GM19372 (cell line): ENCODE data around the gene EXOC6B.

Experiments
- ATAC-seq: cut with Tn5 transposase; IDR thresholded peaks from one replicate; pipeline ENCODE4 v1.9.1; 2021; ENCODE audit warnings: mild to moderate bottlenecking, low read depth, moderate library complexity; ENCODE audit not compliant: unreplicated experiment

EXOC6B gene

DNA sequence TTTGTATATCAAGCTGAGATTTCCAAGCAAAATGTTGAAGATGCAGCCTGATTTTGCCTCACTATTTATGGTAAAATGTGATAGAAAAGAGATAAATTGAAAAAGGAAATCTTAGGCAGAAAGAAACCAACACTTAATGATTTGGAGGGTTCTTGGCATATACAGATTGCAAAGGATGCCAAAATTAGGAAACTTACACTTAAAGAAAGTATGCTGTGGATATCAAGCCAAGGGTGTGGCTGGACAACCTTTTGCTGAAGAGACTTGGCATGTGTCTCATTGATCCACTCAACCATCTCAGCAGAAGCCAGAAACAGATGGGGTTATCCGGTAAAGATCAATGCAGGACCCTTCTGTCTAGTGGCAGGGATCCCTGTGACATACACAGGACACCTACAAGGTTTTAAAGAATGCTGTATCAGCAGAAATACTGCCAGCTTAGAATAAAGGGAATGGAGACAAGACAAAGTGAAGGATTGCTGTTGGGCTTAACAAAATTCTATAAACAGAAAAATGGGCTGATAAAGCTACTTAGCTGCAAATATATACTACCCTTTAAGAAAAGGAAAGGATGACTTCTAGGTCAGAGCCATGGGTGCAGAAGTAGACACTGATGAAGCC, 570.9 kb downstream of the EXOC6B start:
- ATAC-seq = no peak

DNA sequence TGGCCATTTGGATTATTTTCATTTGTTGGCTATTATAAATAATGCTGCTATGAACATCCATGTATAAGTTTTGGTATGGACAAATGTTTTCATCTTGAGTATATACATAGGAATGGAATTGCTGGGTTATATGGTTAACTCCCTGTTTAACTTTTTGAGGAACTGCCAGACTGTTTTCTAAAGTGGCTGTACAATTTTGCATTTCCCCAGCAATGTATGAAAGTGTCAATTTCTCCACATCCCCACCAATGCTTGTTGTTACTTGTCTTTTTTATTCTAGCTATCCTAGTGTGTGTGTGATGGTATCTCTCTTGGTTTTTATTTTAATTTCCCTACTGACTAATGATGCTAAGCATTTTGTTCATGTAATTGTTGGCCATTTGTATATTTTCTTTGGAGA, 587.5 kb downstream of the EXOC6B start:
- ATAC-seq = no peak

GRCh38 chr2:72237549-72237948, 588.3 kb downstream of the EXOC6B start:
- no peak for ATAC-seq

GRCh38 chr2:72236445-72237067, 589.3 kb downstream of the EXOC6B start:
- no peak for ATAC-seq

DNA sequence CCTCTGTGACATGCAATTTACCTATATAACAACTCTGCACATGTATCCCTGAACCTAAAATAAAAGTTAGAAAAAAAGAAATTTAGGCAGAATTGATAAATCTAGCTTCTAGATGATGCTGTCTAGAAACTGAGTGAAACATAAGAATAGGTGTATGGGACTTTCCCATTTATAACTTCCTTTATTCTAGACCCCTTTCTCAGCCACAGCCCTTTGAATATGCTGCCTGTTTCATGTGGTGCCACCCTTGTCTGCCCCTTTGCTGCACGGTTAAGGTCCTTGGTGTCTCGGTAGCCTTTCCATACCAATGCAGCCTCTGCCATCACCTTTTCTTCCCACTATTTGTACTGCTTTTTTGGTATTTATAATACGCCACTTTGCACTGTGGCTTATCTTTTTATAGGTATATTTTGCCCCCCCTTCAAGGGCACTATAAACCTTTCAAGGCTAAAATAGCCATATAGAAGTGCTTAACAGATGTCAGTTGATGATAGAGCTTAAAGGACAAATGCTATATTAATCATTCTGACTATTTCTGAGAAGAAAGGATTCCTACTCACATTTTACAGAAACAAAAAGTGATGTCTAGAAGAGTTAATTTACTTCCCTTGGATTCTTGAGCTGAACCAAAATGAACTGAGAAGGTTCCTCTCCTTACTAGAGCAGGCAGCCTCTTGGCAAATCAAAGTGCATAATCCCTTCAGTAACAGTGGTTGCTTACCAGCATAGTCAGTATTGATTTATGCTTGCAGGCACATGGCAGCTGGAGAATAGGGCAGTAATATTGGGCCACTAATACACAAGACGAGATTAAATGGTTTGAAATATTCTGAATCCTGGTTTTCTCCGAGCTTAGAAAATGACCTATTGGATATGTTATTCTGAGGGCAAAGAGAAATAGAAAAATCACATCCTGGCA, 590.1 kb downstream of the EXOC6B start:
- no peak for ATAC-seq

DNA sequence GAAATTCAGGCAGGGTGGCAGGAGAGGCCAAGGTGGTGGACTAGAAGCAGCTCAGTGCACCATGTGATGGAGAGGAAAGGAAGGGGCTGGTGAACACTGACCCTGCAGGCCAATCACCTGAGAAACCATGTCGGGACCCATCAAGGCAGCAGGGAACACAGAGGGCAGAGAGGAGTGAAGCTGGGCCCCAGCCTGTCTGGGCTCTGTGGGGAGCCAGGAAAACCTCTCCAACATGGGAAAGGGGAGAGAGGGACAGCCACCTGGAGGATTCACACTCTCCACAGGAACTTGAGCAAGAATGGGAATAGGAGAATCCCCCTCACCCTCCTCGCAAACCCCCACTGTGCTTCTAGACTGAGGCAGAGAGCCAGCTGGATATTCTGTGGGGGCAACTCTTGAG, 592.6 kb downstream of the EXOC6B start:
- no peak for ATAC-seq

- no peak for ATAC-seq
Measured at GRCh38 chr2:72222829-72223564, 602.8 kb downstream of the EXOC6B start.

GRCh38 chr2:72220170-72220569, 605.7 kb downstream of the EXOC6B start:
- ATAC-seq = no peak

DNA sequence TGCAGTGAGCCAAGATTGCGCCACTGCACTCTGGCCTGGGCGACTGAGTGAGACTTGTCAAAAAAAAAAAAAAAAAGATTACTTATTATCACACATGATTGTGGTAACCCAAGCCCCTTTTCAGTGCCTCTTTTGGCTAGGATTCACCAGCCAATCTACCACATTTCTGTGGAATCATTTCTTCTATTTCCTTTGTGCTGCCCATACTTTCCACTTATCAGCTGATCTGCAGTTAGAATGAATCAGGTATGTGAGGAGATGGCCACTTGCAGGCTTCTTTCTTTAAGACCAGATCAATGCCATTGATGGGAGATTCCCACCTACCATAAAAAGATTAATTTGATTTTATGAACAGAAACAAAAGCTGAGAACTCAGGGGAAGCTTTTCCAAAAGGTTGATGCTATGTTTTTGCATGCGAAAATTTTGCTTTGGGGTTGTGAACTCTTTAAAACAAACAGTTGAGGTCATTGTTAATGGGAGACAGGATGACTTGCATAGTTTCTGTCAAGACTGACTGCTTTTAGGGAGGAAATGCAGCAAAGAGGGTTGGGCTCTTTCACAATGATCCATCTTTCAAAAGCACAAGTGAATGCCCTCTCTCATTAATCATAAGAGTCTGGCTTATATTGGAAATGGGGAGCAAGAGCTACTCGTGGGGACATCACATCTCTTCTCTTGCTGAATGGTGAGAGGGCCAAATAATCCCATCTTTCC, 611.2 kb downstream of the EXOC6B start:
- ATAC-seq = no peak

GRCh38 chr2:72212486-72212855, 613.4 kb downstream of the EXOC6B start:
- no peak for ATAC-seq

DNA sequence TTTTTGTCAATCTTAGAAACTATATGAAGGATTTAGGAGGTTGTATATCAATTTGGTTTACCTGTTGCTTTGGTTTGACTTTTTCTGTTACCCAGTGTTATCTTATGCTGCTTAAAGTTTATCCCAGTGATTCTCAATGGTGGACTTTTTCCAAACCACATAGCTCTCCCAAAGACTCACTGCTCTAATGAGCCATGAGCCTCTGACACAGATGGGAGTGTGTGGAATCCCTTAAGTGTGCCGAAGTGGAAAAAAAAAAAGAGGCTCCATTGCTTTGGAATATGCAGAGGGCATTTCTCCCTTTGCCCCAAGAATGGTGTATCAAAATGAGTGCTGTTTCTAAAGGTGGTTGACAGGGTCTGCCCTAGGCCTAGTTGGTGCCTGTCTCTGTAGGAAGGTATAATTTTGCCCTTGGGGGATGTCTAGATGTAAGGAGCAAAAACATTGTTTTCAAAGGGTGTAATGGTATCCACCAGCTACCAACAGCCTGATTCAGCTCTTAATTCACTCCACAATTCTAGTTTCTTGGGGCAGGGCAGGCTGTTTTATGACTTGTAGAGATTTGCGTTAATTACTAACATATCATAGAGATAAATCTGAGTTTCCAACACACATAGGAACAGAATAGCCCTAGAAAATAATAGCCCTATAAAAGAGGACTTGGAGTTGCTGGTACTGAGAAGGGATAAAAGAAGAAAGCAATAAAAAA, 613.9 kb downstream of the EXOC6B start:
- ATAC-seq = no peak

- no peak for ATAC-seq
Measured at GRCh38 chr2:72211350-72211749, 614.5 kb downstream of the EXOC6B start.

- no peak for ATAC-seq
Measured at GRCh38 chr2:72210470-72210869, 615.4 kb downstream of the EXOC6B start.

- no peak for ATAC-seq
Measured at GRCh38 chr2:72208225-72208624, 617.6 kb downstream of the EXOC6B start.

DNA sequence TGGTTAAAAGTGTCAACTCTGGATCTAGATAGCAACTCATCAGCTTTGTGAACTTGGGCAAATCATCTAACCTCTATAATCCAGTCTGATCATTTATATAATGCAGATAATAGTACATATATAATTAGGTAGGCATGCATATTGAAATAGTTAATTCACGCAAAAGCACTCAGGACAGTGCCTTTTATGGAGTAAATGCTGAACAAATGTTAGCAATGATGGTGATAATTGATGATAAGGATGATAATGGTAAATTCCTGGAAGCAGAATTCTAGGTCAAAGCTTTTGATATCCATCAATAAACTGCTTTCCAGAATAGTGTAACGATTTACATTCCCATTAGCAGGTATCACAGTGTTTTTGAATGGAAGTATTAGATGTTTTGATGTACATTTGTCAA, 618.5 kb downstream of the EXOC6B start:
- ATAC-seq = no peak

DNA sequence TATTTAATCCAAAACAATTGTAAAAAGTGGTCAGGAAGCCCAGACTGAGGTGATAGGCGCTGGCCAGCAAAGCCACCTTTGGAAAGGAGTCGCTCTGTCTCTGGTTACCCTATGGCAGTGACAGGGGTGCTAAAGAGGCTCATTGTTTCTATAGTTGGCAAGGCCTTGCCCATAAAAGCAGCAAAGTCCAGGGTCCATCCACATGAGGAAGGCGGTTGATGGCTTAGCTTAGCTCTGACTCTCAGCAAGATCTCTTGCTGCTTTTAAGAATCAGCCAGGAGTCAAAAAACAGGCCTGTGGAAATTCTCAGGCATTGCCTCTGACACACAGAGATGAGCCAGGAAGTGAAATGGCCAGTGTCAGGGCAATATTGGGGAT, 620.3 kb downstream of the EXOC6B start:
- ATAC-seq = no peak

GRCh38 chr2:72204786-72205503, 620.9 kb downstream of the EXOC6B start:
- no peak for ATAC-seq

GRCh38 chr2:72204156-72204785, 621.6 kb downstream of the EXOC6B start:
- no peak for ATAC-seq
